ENCODE measurements around the gene PROSER1.
"Not testable (repeated sequence)": the region's sequence is repeated elsewhere in the genome, so short reads cannot be mapped to it uniquely, and the experiment has no call there.

PROSER1 gene

GRCh38 chr13:39037880-39038568 lies at the start of gene PROSER1, which contains the start of gene NHLRC3:
TSS of gene PROSER1 (minus strand) at chr13:39038089. CDS start at chr13:39037242, 847 bp downstream.
TSS of gene NHLRC3 (plus strand) at chr13:39038456. CDS start at chr13:39038640, 184 bp downstream.
- DNase-seq: peak; percentile 59

- not testable (repeated sequence) for DNase-seq
Observed at GRCh38 chr13:39086251-39086945, 48.5 kb upstream of the PROSER1 start.

- no peak for DNase-seq
Observed at GRCh38 chr13:39073983-39074382, 36.1 kb upstream of the PROSER1 start.

GRCh38 chr13:39072842-39073241 lies 35.0 kb upstream of the PROSER1 start:
- DNase-seq: no peak

- DNase-seq: no peak
Observed at GRCh38 chr13:39062004-39062403, 24.1 kb upstream of the PROSER1 start.

DNA sequence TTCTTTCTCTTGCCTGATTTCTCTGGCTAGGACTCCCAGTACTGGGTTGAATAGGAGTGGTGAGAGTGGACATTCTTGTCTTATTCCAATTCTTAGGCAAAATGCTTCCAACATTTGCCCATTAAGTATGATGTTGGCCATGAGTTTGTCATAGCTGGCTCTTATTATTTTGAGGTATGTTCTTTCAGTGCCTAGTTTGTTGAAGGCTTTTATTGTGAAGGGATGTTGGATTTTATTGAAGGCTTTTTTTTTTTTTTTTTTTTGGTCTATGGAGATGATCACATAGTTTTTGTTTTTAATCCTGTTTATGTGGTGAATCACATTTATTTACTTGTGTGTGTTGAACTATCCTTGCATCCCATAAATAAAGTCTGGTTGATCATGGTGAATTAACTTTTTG lies 20.2 kb upstream of the PROSER1 start:
- DNase-seq: no peak

DNA sequence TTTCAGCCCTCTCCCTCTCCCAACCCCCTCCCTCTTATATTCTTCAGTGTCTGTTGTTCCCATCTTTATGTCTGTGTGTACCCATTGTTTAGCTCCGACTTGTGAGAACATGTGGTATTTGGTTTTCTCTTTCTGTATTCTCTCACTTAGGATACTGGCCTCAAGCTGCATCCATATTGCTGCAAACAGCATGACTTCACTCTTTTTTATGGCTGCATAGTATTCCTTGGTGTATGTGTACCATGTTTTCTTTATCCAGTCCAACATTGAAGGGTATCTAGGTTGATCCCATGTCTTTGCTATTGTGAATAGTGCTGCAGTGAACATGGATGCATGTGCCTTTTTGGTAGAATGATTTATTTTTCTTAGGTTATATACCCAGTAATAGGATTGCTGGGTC lies 18.1 kb upstream of the PROSER1 start:
- no peak for DNase-seq

DNA sequence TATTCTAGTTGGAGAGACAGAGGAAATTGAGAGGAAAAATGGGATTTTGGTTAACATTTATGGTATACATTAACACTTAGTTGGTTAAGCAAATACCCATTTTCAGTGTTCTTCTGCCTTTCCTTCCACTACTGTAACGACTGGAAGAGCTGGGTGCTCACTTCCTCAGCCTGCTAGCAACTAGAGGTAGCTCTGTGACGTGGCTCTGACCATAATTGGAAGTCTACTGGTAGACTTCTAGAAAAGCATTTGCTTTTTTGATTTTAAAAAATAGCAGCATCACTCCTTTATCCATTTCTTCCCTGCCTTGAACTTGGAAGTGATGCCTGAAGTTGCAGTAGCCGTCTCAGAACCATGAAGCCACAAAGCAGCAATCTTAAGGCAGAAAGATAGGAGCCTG lies 16.2 kb upstream of the PROSER1 start:
- DNase-seq: no peak

GRCh38 chr13:39052944-39053343 lies 15.1 kb upstream of the PROSER1 start:
- DNase-seq: no peak

- DNase-seq: no peak
Observed at GRCh38 chr13:39051157-39051556, 13.3 kb upstream of the PROSER1 start.

- no peak for DNase-seq
Observed at GRCh38 chr13:39049274-39049673, 11.4 kb upstream of the PROSER1 start.

GRCh38 chr13:39048806-39049205 lies 10.9 kb upstream of the PROSER1 start:
- no peak for DNase-seq

- DNase-seq: no peak
Observed at GRCh38 chr13:39047560-39047959, 9.7 kb upstream of the PROSER1 start.

GRCh38 chr13:39044536-39044935 lies 6.6 kb upstream of the PROSER1 start:
- no peak for DNase-seq

DNA sequence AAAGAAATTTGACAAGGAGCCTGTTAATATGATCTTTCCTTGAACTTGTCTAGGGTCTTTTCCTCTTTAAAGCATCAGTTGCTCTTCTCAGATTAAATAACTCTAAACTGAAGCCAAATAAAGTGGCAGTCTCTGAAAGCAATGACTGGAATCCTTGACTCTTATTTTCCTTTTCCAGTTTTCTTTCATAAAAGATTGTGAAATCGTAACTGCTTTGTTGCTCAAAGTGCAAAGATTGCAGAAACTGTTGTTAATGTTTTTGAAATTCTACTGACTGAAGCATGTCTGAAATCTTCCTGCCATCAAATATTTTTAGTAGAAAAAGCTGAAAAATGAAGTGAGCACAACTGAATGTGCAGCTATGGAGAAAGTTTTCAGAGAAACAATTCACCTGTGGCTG lies 2.3 kb upstream of the PROSER1 start:
- DNase-seq: no peak

GRCh38 chr13:39039041-39039440 lies 1.2 kb upstream of the PROSER1 start:
- no peak for DNase-seq

DNA sequence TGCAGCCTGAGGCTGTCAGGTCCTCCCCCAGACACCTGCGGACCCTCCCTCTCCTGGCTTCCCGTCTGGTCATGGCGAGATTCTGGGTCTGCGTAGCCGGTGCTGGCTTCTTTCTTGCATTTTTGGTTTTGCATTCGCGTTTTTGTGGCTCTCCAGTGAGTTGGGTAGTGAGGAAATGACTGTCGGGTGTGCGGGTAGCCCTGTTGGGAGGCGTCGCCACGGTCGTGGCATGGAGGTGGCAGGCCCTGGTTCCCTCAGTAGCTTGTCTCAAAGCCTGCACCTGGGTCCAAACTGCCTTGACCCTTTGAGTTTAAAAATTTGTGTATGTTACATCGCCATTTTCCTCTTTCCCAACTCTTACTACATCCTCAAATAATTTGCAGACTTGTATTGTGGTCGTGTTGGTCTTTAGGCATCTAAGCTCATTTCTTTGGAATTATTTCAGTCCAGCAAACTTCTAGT lies 711 bp upstream of the PROSER1 start:
- no peak for DNase-seq

DNA sequence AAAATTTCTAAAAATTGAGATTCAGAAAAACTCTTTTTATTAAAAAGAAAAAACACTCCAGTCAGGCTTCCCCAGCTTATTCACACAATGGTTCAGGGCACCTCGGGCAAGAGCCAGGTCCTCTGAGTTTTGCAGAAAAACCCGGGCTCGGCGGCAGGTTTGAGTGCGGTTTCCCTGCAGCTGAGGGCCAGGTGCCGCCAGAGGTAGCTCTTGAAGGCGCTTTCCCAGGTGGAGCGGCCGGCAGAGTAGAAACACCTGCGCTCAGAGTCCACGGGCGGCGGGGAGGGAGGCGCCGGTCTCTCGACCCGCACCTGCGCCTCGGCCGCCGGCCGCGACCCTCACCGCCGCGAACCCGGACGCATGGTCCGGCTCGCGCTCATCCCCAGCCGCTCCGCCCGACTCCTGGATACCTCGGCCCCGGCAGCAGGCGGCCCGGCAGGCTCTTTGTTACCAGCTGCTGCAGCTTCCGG lies 444 bp downstream of the PROSER1 start:
- no peak for DNase-seq

- DNase-seq: no peak
Observed at GRCh38 chr13:39036212-39036611, 1.7 kb downstream of the PROSER1 start.

- DNase-seq: no peak
Observed at GRCh38 chr13:39035799-39036198, 2.1 kb downstream of the PROSER1 start.

DNA sequence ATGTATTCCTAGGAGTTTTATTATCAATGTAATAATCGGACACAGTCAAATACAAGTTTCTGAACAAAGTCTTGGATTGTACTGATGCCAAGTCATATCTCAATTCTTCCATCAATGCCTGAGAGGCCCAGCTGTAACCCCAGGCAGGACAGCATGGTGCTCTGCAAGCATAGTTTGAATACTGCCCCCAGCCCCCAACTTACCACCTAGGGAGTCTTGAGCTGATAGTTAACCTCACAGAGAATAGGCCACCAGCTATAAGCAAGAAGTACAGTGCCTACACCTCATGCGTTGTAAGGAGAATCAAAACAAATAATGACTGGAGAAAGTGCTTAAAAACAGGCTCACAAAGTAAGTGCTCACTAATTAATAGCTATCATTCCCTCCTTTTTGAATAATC lies 2.7 kb downstream of the PROSER1 start:
- DNase-seq: no peak

DNA sequence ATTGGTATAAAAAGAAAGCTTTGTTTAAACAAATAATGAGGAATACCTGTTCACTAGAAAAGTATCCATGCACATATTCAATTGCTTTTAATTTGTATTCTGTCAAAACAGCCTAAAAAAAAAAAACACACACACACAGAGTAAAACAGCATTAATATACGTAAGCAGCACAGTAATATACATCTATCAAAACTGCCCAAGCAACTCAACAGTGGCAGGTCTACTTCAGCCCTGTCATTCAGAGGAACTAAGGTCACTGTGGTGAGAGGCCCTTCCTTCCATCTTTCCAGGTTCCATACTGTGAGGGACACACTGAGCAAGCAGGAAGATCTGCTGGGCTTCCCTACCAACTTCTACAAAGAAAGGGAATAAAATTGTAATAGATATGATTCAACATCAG lies 3.8 kb downstream of the PROSER1 start:
- no peak for DNase-seq

GRCh38 chr13:39032150-39032549 lies 5.7 kb downstream of the PROSER1 start:
- DNase-seq: no peak

GRCh38 chr13:39025433-39025839 lies 12.5 kb downstream of the PROSER1 start:
- no peak for DNase-seq
